Measurements from ENCODE around the gene SDS. TPM values are rescaled to one million over a fixed set of nuclear protein-coding genes. Genes with fewer than 3 reads are reported as not detected.

The SDS gene
- total RNA-seq, 5 donors from 2014 or later (not counting 1 experiment from before 2014, with no cell fraction given): 0.18 to 0.26 TPM; not detected in 3

- CTCF ChIA-PET: no interaction called here
- POLR2A ChIA-PET: no interaction called here
- Mint-ChIP-seq H3K27me3 (peaks cover 0 to 24% of the 10 kb centered on the region in 2 donors), H3K9me3 (no peaks in the 10 kb centered on the region), H3K36me3 (no peaks in the 10 kb centered on the region), H3K4me3 (no peak within 1 kb of the TSS), H3K27ac (no peak within 1 kb of the TSS), H3K4me1 (peaks cover 0 to 4% (median 0%) of the 10 kb centered on the region in 3 donors)
- Histone ChIP-seq H3K4me1 (ENCODE audit: control insufficient read depth in 1 of 2, extremely low read depth in 1 of 2, insufficient read depth in 2 of 2, low read length in 2 of 2) (peaks cover 0 to 3% of the 10 kb centered on the region in 2 experiments), H3K27me3 (replicated peaks in 1 of 2; ENCODE audit: control insufficient read depth in 2 of 2, extremely low read depth in 1 of 2, insufficient read depth in 2 of 2, low read length in 1 of 2) (peaks cover 0 to 35% of the 10 kb centered on the region in 2 experiments), H3K36me3 (ENCODE audit: control insufficient read depth in 2 of 2, extremely low read depth in 1 of 2, insufficient read depth in 1 of 2, low read length in 1 of 2) (no peaks in the 10 kb centered on the region), H3K27ac (ENCODE audit: low read length) (no peak within 1 kb of the TSS), H3K9me3 (no peaks in the 10 kb centered on the region), H3K4me3 (ENCODE audit: control insufficient read depth in 1 of 2, extremely low read depth in 1 of 2, low read length in 1 of 2) (no peak within 1 kb of the TSS)
- WGBS (ENCODE audit: insufficient coverage): 23% methylated on average over 9 of the region's 13 CpGs
- ATAC-seq (replicated peaks in 1 of 4) (peak in 2 of 4 experiments; percentile 13 to 43), DNase-seq (peak in 1 of 35 experiments; percentile 29)
Measured at GRCh38 chr12:113422030-113422885, 18.6 kb upstream of the SDS start, which contains the start of gene SDSL. TSS of gene SDSL (plus strand) at chr12:113422380. CDS start at chr12:113427983, 5,603 bp downstream.

- H3K4me3 ChIP-seq (ENCODE audit: control insufficient read depth in 1 of 2, extremely low read depth in 1 of 2, low read length in 1 of 2): no peak overlapping the region
- H3K4me3 Mint-ChIP-seq: no peak overlapping the region
- no peak overlapping the region for H3K27ac Mint-ChIP-seq
- peaks cover 0 to 3% of the 10 kb centered on the region in 2 experiments for H3K4me1 ChIP-seq (ENCODE audit: control insufficient read depth in 1 of 2, extremely low read depth in 1 of 2, insufficient read depth in 2 of 2, low read length in 2 of 2)
- no peaks in the 10 kb centered on the region for H3K36me3 ChIP-seq (ENCODE audit: control insufficient read depth in 2 of 2, extremely low read depth in 1 of 2, insufficient read depth in 1 of 2, low read length in 1 of 2)
- no peak for DNase-seq
- H3K27ac ChIP-seq (ENCODE audit: low read length): no peak overlapping the region
- no peaks in the 10 kb centered on the region for H3K9me3 ChIP-seq
- CTCF ChIA-PET: no interaction called here
- no peaks in the 10 kb centered on the region for H3K9me3 Mint-ChIP-seq
- no peaks in the 10 kb centered on the region for H3K36me3 Mint-ChIP-seq
- peaks cover 0 to 20% of the 10 kb centered on the region in 2 donors for H3K27me3 Mint-ChIP-seq
- H3K4me1 Mint-ChIP-seq: peaks cover 0 to 4% (median 0%) of the 10 kb centered on the region in 3 donors
- H3K27me3 ChIP-seq (replicated peaks in 1 of 2; ENCODE audit: control insufficient read depth in 2 of 2, extremely low read depth in 1 of 2, insufficient read depth in 2 of 2, low read length in 1 of 2): peaks cover 0 to 32% of the 10 kb centered on the region in 2 experiments
- POLR2A ChIA-PET: no interaction called here
- 83% methylated on average over 2 of the region's 2 CpGs for WGBS (ENCODE audit: insufficient coverage)
- ATAC-seq (replicated peaks in 1 of 4): no peak
Measured at GRCh38 chr12:113420996-113421595, 17.4 kb upstream of the SDS start.

GRCh38 chr12:113418213-113418879, 14.7 kb upstream of the SDS start:
- Mint-ChIP-seq H3K9me3 (no peaks in the 10 kb centered on the region), H3K27ac (no peak overlapping the region), H3K4me1 (peaks cover 0 to 4% (median 0%) of the 10 kb centered on the region in 3 donors), H3K4me3 (no peak overlapping the region), H3K36me3 (no peaks in the 10 kb centered on the region), H3K27me3 (peaks cover 6 to 21% of the 10 kb centered on the region in 2 donors)
- no peak overlapping the region for H3K27ac ChIP-seq (ENCODE audit: low read length)
- no peaks in the 10 kb centered on the region for H3K9me3 ChIP-seq
- DNase-seq (no peak), ATAC-seq (replicated peaks in 1 of 4) (no peak)
- POLR2A ChIA-PET: no interaction called here
- peaks cover 0 to 3% of the 10 kb centered on the region in 2 experiments for H3K4me1 ChIP-seq (ENCODE audit: control insufficient read depth in 1 of 2, extremely low read depth in 1 of 2, insufficient read depth in 2 of 2, low read length in 2 of 2)
- H3K4me3 ChIP-seq (ENCODE audit: control insufficient read depth in 1 of 2, extremely low read depth in 1 of 2, low read length in 1 of 2): no peak overlapping the region
- no peaks in the 10 kb centered on the region for H3K36me3 ChIP-seq (ENCODE audit: control insufficient read depth in 2 of 2, extremely low read depth in 1 of 2, insufficient read depth in 1 of 2, low read length in 1 of 2)
- peaks cover 0 to 45% of the 10 kb centered on the region in 2 experiments for H3K27me3 ChIP-seq (replicated peaks in 1 of 2; ENCODE audit: control insufficient read depth in 2 of 2, extremely low read depth in 1 of 2, insufficient read depth in 2 of 2, low read length in 1 of 2)
- CTCF ChIA-PET: no interaction called here
- 69% methylated on average over 8 of the region's 13 CpGs for WGBS (ENCODE audit: insufficient coverage)

GRCh38 chr12:113416091-113416754, 12.5 kb upstream of the SDS start:
- DNase-seq (peak in 1 of 35 experiments; percentile 13), ATAC-seq (replicated peaks in 1 of 4) (no peak)
- H3K9me3 Mint-ChIP-seq: no peaks in the 10 kb centered on the region
- ChIA-PET POLR2A (no interaction called here), CTCF (no interaction called here)
- H3K27me3 ChIP-seq (replicated peaks in 1 of 2; ENCODE audit: control insufficient read depth in 2 of 2, extremely low read depth in 1 of 2, insufficient read depth in 2 of 2, low read length in 1 of 2): peaks cover 0 to 44% of the 10 kb centered on the region in 2 experiments
- no peak overlapping the region for H3K27ac ChIP-seq (ENCODE audit: low read length)
- WGBS (ENCODE audit: insufficient coverage): 67% methylated on average over 1 of the region's 6 CpGs
- no peaks in the 10 kb centered on the region for H3K36me3 ChIP-seq (ENCODE audit: control insufficient read depth in 2 of 2, extremely low read depth in 1 of 2, insufficient read depth in 1 of 2, low read length in 1 of 2)
- no peaks in the 10 kb centered on the region for H3K4me1 ChIP-seq (ENCODE audit: control insufficient read depth in 1 of 2, extremely low read depth in 1 of 2, insufficient read depth in 2 of 2, low read length in 2 of 2)
- no peaks in the 10 kb centered on the region for H3K9me3 ChIP-seq
- H3K4me3 ChIP-seq (ENCODE audit: control insufficient read depth in 1 of 2, extremely low read depth in 1 of 2, low read length in 1 of 2): no peak overlapping the region
- H3K27ac Mint-ChIP-seq: no peak overlapping the region
- H3K4me1 Mint-ChIP-seq: no peaks in the 10 kb centered on the region
- no peak overlapping the region for H3K4me3 Mint-ChIP-seq
- H3K36me3 Mint-ChIP-seq: no peaks in the 10 kb centered on the region
- H3K27me3 Mint-ChIP-seq: peaks cover 6 to 23% of the 10 kb centered on the region in 2 donors

- no peak overlapping the region for H3K4me3 Mint-ChIP-seq
- no peaks in the 10 kb centered on the region for H3K9me3 Mint-ChIP-seq
- H3K36me3 Mint-ChIP-seq: no peaks in the 10 kb centered on the region
- H3K27ac Mint-ChIP-seq: no peak overlapping the region
- peaks cover 10 to 21% of the 10 kb centered on the region in 2 donors for H3K27me3 Mint-ChIP-seq
- ChIA-PET CTCF (no interaction called here), POLR2A (no interaction called here)
- H3K4me1 Mint-ChIP-seq: no peaks in the 10 kb centered on the region
- no peak overlapping the region for H3K27ac ChIP-seq (ENCODE audit: low read length)
- H3K27me3 ChIP-seq (replicated peaks in 1 of 2; ENCODE audit: control insufficient read depth in 2 of 2, extremely low read depth in 1 of 2, insufficient read depth in 2 of 2, low read length in 1 of 2): peaks cover 0 to 41% of the 10 kb centered on the region in 2 experiments
- DNase-seq (no peak), ATAC-seq (replicated peaks in 1 of 4) (no peak)
- no peaks in the 10 kb centered on the region for H3K36me3 ChIP-seq (ENCODE audit: control insufficient read depth in 2 of 2, extremely low read depth in 1 of 2, insufficient read depth in 1 of 2, low read length in 1 of 2)
- 90% methylated on average over 9 of the region's 9 CpGs for WGBS (ENCODE audit: insufficient coverage)
- no peak overlapping the region for H3K4me3 ChIP-seq (ENCODE audit: control insufficient read depth in 1 of 2, extremely low read depth in 1 of 2, low read length in 1 of 2)
- H3K4me1 ChIP-seq (ENCODE audit: control insufficient read depth in 1 of 2, extremely low read depth in 1 of 2, insufficient read depth in 2 of 2, low read length in 2 of 2): no peaks in the 10 kb centered on the region
- H3K9me3 ChIP-seq: no peaks in the 10 kb centered on the region
Measured at GRCh38 chr12:113414519-113415038, 10.9 kb upstream of the SDS start.

- Mint-ChIP-seq H3K4me3 (no peak overlapping the region), H3K27ac (no peak overlapping the region), H3K4me1 (no peaks in the 10 kb centered on the region), H3K9me3 (no peaks in the 10 kb centered on the region), H3K36me3 (no peaks in the 10 kb centered on the region), H3K27me3 (peaks cover 10 to 18% of the 10 kb centered on the region in 2 donors)
- Histone ChIP-seq H3K36me3 (ENCODE audit: control insufficient read depth in 2 of 2, extremely low read depth in 1 of 2, insufficient read depth in 1 of 2, low read length in 1 of 2) (no peaks in the 10 kb centered on the region), H3K4me1 (ENCODE audit: control insufficient read depth in 1 of 2, extremely low read depth in 1 of 2, insufficient read depth in 2 of 2, low read length in 2 of 2) (no peaks in the 10 kb centered on the region), H3K27me3 (replicated peaks in 1 of 2; ENCODE audit: control insufficient read depth in 2 of 2, extremely low read depth in 1 of 2, insufficient read depth in 2 of 2, low read length in 1 of 2) (peaks cover 0 to 41% of the 10 kb centered on the region in 2 experiments), H3K27ac (ENCODE audit: low read length) (no peak overlapping the region), H3K4me3 (ENCODE audit: control insufficient read depth in 1 of 2, extremely low read depth in 1 of 2, low read length in 1 of 2) (no peak overlapping the region), H3K9me3 (no peaks in the 10 kb centered on the region)
- DNase-seq (no peak), ATAC-seq (replicated peaks in 1 of 4) (no peak)
- ChIA-PET POLR2A (no interaction called here), CTCF (interaction anchor here in 1 of 2 donors (0.7 kb wide), 1 partner anchor 418 kb away, joined by 9 read pairs; no protein-coding TSS in a partner anchor)
- WGBS (ENCODE audit: insufficient coverage): 71% methylated on average over 1 of the region's 11 CpGs
Measured at GRCh38 chr12:113413488-113413939, 9.8 kb upstream of the SDS start.

All from T-cell (primary cell).